ENCODE data around the gene FBXL13.
"Not testable (repeated sequence)": the region's sequence is repeated elsewhere in the genome, so short reads cannot be mapped to it uniquely, and the experiment has no call there.

Gene FBXL13

DNA sequence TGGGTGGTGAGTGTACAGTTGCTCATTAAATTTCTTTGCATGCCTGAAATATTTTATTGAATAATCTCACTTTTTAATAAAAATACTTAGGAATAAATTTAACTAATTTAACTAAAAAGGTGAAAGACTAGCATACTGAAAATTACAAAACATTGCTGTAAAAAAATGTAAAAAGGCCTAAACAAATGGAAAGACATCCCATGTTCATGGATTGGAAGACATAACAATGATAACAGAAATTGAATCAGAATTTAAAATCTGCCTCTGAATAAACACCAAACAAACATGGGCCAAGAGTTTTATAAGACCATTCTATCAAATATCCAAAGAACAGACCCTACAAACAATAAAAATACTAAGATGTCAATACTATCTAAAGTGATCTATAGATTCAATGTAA lies 94.9 kb downstream of the FBXL13 start:
- DNase-seq: no peak

DNA sequence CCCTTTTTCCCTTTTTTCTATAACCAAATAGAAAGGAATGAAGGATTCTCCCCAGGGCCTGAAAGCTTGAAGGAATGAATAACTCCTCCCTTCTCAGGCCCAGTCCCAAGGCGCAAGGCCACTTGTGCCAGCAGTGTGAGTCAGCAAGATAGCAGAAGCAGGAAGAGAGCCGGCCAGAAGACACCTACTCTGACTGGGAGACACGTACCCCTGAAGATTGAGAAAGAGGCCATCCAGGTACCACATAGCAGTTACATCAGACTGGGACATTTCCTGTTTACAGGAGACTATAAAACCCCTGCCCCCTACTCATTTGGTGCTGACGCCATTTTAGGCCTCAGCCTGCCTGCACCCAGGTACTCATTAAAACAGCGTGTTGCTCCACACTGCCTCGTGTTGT lies 96.3 kb downstream of the FBXL13 start:
- peak; percentile 59 for DNase-seq

DNA sequence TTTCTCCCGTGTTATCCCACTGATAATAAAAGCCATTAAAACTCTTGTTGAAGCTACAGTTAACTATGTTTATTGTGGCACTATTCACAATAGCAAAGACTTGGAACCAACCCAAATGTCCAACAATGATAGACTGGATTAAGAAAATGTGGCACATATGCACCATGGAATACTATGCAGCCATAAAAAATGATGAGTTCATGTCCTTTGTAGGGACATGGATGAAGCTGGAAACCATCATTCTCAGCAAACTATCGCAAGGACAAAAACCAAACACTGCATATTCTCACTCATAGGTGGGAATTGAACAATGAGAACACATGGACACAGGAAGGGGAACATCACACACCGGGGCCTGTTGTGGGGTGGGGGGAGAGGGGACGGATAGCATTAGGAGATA lies 97.0 kb downstream of the FBXL13 start:
- not testable (repeated sequence) for DNase-seq

DNA sequence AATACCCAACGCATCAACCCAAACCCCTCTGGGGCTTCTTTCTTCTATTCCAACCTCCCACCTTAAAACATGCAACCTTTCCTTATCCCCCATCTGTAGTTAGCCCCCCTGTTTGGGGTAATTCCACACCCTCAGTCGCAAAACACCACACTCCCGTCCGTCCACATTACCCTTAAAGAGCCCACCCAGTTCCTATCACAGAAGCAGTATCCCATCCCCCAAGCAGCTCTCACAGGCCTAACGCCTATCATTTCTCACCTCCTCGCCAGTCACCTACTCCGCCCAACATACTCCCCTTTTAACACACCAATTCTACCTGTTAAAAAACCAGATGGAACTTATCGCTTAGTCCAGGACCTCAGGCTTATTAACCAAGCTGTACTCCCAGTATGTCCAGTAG lies 98.1 kb downstream of the FBXL13 start:
- no peak for DNase-seq

DNA sequence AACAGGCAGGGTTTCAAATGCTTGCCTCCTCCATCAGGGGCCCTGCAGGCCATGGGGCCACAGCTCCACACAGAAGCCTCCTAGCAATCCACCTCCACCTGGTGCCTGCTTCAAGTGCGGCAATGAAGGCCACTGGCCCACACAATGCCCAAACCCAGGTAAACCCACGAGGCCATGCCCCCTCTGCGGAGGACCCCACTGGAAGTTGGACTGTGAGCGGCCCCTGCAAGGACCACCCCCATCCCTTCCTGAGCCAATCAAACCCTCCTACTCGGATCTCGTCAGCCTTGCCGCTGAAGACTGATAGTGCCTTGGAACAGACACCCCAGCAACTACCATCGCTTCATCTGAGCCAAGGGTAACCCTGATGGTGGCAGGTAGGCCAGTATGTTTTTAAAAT lies 98.7 kb downstream of the FBXL13 start:
- DNase-seq: no peak

DNA sequence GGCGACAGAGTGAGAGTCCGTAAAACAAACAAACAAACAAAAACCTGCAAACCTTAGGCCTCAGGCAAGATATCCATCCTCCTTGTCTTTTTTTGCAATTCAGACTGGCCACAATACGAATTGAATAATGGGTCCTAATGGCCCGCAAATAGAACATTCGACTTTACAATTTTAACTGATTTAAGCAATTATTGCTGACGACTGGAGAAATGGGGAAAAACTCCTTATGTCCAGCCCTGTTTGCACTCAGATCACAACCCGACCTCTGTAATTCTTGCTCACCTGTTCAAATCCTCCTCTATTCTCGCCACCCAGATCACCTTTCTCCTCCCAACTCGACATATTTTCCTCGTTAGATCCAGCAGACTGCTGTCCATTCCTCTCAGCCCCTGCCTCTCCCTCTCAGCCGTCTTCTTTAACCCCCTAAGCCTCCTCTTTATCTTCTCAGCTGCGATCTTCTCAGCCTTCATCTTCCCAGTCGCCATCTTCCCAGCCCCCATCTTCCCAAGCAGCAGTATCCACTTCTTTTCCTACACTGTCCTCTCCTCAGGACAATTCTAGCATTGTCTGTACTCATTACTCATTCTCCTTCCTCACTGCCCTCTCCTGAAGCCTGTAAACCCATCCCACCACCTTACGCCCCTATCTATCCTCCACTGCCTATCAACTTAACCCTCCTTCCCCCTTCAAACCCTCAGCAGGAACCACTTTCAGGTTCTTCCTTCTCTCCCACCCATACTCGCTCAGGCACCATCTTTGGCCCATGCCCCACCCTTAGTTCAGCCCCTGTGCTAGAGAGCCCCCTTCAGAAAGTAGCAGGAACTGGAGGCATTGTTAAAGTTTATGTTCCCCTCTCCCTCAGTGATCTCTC lies 100.0 kb downstream of the FBXL13 start:
- no peak for DNase-seq

DNA sequence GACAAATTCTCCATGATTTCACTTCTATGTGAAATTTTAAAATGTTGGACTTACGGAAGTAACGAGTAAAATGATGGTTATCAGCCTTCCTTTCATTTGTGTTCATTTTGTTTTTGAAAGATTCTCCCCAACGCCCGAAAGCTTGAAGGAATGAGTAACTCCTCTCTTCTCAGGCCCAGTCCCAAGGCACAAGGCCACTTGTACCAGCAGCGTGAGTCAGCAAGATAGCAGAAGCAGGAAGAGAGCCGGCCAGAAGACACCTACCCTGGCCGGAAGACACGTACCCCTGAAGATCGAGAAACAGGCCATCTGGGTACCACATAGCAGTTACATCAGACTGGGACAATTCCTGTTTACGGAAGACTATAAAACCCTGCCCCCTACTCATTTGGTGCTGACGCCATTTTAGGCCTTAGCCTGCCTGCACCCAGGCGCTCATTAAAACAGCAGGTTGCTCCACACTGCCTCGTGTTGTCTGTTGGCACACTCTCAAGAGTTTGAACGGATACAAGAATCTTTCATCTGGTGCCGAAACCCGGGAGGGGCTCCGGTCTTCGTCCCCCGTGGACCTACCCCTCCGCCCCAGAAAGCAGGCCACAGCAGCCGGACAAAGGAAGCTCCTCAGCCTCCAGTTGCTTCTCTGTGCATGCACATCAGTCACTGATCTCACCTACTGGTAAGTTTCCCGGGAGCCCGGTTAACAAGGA lies 101.3 kb downstream of the FBXL13 start:
- no peak for DNase-seq

DNA sequence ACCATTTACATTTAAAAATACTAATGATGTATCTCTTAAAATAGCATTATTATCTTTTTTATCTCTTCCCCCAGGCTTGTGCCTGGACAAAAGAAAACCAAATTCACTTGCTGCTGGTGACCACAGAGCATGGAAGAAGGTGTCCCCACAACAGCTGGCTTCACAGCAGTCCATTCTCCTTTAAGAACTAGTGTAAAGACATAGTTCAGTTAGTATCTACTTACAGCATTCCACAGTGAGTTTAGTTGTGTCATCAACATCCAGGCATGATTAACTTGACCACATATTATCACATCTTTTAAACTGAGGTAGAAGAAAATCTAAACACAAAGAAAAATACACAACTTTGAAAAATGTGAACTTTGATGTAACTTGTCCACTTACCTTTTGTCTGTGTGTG lies 106.8 kb downstream of the FBXL13 start:
- DNase-seq: peak; percentile 39

DNA sequence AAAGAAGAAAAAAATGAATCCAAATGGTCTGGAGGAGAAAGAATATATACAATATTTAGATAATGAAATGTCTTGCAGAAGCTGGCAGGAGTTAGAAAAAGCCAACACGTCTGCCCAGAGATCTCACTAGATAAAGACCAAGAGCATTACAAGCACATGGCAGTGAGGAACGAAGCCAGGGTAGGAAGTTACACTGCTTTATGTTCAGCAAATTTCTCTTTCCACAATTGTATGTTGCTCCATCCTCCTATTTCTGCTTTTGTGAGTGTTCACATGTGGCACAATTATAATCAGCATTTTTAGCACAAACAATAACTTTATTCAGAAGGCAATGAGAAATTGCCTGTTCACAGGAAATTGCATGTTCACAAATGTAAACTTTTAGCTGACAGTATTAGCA lies 108.1 kb downstream of the FBXL13 start:
- DNase-seq: no peak

DNA sequence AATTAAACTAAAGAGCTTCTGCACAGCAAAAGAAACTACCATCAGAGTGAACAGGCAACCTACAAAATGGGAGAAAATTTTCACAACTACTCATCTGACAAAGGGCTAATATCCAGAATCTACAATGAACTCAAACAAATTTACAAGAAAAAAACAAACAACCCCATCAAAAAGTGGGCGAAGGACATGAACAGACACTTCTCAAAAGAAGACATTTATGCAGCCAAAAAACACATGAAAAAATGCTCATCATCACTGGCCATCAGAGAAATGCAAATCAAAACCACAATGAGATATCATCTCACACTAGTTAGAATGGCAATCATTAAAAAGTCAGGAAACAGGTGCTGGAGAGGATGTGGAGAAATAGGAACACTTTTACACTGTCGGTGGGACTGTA lies 112.6 kb downstream of the FBXL13 start:
- DNase-seq: not testable (repeated sequence)

DNA sequence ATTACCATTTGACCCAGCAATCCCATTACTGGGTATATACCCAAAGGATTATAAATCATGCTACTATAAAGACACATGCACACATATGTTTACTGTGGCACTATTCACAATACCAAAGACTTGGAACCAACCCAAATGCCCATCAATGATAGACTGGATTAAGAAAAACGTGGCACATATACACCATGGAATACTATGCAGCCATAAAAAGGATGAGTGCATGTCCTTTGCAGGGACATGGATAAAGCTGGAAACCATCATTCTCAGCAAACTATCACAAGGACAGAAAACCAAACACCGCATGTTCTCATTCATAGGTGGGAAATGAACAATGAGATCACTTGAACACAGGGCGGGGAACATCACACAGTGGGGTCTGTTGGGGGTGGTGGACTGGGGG lies 116.6 kb downstream of the FBXL13 start:
- DNase-seq: not testable (repeated sequence)

DNA sequence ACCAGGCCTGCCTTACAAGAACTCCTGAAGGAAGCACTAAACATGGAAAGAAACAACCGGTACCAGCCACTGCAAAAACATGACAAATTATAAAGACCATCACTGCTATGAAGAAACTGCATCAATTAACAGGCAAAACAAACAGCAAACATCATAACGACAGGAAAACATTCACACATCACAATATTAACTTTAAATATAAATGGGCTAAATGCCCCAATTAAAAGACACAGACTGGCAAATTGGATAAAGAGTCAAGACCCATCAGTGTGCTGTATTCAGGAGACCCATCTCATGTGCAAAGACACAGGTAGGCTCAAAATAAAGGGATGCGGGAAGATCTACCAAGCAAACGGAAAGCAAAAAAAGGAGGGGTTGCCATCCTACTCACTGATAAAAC lies 120.2 kb downstream of the FBXL13 start:
- not testable (repeated sequence) for DNase-seq

DNA sequence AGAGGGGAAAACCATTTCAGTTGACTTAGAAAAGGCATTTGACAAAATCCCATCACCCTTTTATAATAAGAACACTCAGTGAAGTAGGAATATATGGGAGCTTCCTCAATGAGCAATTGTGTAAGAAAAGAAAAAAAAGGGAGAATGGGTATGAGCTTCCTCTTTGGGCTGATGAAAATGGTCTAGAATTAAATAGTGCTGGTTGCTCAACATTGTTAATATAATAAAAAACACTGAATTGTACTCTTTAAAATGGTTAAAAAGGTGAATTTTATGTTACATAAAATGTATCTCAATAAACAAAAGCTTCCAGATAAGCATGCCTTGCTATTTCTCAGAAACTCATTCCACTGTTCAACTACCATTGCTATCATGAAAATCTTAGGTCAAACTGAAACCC lies 121.2 kb downstream of the FBXL13 start:
- DNase-seq: no peak

DNA sequence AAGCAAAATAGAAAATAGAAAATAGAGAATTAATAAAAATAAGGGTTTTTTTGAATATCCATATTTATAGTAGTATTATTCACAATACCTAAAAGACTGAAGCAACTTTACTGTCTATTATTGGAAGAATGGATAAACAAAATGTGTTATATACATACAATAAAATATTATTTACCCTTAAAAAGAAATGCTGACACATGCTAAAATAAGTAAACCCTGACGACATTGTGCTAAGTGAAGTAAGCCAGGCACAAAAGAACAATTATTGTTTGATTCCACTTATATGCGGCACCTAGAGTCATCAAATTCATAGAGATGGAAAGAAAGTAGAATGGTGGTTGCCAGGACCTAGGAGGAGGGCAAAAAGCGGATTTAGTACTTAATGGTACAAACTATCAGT lies 122.8 kb downstream of the FBXL13 start:
- no peak for DNase-seq

DNA sequence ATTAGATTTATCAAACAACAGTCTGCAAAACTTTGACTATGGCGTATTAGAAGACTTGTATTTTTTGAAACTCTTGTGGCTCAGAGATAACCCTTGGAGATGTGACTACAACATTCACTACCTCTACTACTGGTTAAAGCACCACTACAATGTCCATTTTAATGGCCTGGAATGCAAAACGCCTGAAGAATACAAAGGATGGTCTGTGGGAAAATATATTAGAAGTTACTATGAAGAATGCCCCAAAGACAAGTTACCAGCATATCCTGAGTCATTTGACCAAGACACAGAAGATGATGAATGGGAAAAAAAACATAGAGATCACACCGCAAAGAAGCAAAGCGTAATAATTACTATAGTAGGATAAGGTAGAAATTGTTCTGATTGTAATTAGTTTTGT lies 130.4 kb downstream of the FBXL13 start:
- no peak for DNase-seq

DNA sequence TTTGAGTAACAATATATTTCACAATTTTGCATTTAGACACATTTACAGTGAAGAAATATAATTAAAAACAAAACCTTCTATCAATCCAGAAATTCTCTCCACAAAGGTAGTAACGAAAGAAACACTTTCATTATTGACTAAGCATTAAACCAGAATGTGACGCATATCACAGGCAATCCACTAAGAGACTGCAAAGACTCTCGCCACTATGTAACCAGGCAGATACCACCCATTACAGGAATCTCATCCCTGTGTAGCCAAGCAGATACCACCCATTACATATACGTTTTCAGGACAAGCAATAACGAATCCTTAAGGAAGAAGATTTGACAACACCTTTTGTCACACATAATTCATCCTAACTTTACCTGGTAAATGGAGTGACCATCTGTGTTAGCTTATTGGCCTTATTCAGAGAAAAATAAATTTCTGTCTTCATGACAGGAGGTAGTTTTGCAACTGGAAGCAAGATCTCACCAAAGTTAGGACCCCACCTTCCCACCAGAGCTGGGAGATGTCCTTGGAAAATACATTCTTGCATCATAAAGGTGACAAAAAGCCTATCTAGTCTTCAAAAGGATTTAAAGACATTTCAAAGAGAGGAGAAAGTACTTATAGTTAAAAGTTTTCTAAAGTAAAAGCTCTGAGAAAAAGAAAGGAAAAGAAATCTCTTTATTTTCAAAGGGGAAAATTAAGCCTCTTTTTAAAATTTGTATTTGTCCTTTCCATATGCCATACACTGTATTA lies 131.0 kb downstream of the FBXL13 start:
- no peak for DNase-seq

DNA sequence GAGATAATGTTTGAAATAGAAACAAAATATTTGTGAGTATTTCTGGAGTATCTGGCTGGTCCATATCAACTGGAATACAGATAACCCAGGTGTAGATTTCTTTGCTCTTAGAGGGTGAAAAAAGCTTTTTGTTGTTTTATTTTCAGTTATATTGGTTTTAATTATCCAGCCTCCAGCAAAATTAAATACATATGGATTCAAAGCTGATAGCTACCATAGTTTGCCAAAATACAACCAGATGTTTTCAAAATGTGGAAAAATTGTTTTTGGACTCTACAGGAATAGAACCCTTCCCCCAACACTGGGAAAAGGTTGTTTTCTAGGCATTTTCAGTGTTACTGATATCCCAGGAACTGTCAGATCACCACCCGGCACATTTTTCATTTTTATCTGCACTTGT lies 131.7 kb downstream of the FBXL13 start:
- no peak for DNase-seq

DNA sequence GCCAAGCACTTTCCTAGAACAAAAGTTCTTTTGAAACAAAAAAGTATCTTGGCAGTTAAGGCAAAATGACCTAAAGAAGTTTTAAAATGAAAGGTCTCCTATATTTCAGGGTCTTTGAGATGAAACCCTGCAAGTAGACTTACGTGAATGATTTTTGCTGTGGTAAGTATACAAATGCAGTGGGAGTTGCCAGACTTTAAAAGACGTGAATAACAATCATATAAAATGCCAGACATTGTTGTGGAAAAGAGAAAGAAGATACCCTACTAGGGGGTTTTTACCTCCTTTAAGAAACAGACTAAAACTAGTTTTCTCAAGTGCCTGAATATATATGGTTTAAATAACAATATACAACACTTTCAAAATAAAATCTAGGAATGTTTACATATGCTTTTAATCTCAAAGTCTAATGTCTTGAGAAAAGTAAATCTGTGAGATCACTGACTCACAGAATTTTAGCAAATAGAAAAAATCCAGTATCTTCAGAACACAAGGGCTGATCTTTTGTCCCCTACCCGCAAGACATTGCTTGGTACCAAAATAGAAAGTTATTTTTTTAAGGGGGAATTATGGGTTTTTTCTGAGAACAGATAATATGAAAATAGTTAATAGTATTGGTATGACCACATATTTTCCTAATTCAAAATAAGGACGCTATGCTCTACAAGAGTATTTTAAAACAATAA lies 132.3 kb downstream of the FBXL13 start:
- no peak for DNase-seq

DNA sequence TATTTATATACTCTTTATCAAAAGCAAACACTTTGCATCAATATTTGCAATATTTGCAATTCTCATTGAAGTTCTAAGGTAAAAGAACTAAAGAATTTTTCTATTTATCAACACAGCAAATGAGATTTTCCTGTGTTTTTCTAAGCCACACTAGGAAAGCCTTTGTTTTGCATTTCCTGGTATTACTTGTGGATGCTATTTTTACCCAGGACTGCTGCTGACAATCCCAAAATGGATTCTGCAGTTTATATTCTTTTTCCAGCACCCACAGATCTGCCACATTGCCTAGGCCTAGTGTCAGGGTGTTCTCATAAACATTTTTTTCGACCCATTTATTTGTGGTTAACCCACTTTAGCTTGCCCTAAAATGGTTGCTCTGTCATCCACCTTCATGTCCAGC lies 135.9 kb downstream of the FBXL13 start:
- DNase-seq: no peak

DNA sequence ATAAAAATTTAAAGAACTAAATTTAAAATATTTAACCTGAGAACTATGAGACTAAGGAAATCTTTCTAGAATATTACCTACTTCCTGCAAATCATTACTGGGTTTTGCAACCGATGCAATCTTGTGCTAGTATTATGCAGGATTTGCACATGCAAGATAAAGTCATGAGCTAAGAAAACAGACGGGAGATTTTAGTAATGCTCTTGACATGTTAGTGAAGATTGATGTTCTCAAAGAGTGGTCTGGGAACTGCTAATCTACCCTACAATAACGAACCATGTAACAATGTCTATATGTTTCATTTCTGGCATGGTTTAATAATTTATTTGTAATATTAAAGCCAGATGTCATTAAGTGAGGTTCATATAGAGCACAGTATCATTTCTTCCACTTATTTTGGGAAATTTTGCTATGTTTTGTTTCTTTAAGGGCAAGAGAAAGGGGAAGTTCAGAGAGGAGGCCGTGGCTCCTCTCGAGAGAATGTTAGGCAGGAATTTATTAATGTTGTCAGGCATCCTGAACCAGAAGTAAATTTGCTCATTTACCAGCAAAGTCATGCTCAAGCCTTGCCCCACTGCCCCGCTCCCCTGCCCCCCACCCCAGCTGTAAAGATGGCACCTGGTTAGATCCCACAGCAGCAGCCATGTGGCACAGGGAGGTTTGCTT lies 139.0 kb downstream of the FBXL13 start:
- DNase-seq: peak; percentile 85

DNA sequence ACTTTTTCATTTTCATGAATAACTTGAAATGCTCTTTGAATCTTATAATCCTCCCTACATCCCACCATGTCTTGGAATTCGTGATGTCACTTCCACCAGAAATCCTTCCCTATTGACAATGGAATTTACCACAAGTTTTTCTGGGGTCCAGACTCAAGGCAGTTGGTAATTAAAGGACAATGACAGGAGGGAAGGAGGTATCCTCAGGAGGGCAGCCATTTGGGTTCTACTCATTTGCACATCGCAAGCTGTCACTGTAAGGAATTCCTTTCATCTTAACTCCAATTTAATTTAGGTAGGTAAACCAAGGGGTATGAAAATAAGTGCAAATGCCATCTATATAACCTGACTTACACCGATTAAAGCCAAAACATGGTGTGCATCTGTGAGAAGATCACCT lies 139.9 kb downstream of the FBXL13 start:
- peak; percentile 41 for DNase-seq

DNA sequence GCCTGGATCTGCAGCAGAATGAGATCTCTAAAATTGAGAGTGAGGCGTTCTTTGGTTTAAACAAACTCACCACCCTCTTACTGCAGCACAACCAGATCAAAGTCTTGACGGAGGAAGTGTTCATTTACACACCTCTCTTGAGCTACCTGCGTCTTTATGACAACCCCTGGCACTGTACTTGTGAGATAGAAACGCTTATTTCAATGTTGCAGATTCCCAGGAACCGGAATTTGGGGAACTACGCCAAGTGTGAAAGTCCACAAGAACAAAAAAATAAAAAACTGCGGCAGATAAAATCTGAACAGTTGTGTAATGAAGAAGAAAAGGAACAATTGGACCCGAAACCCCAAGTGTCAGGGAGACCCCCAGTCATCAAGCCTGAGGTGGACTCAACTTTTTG lies 140.4 kb downstream of the FBXL13 start:
- DNase-seq: no peak

DNA sequence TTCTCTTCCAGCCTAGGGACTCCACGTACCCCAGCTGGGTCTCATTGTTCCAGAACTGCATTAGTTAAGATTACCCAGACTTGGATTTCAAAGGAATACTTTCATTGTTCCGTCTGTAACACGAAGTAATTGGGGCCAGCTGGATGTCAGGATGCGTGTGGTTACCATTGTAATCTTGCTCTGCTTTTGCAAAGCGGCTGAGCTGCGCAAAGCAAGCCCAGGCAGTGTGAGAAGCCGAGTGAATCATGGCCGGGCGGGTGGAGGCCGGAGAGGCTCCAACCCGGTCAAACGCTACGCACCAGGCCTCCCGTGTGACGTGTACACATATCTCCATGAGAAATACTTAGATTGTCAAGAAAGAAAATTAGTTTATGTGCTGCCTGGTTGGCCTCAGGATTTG lies 140.8 kb downstream of the FBXL13 start:
- DNase-seq: peak; percentile 96
